Neutrophil (primary cell): ENCODE data around the gene LAIR1.
"Not testable (repeated sequence)": the region's sequence is repeated elsewhere in the genome, so short reads cannot be mapped to it uniquely, and the experiment has no call there.

Source experiments
- H3K27ac ChIP-seq: fragments of 200-600 bp; sonication (generic); 2 replicates; pipeline ENCODE4 v1.5.1; 2016; ENCODE audit warnings: mild to moderate bottlenecking, moderate library complexity
- H3K27me3 ChIP-seq: fragments of 200-600 bp; sonication (generic); 2 replicates; pipeline ENCODE4 v1.6.0; 2016; ENCODE audit warnings: mild to moderate bottlenecking
- H3K36me3 ChIP-seq: fragments of 200-600 bp; sonication (generic); 2 replicates; pipeline ENCODE4 v1.5.1; 2017
- H3K4me1 ChIP-seq, 2 experiments: fragments of 200-600 bp in 1 of 2; sonication (generic) in 1 of 2; 1 replicate in 1 of 2; 2 replicates in 1 of 2; pipeline versions ENCODE4 v1.5.1 to v1.6.1; 2013 to 2016; ENCODE audit warnings: low read depth in 1 of 2, low read length in 1 of 2, mild to moderate bottlenecking in 1 of 2, moderate library complexity in 1 of 2; ENCODE audit not compliant: control insufficient read depth in 1 of 2, insufficient read depth in 1 of 2
- H3K4me3 ChIP-seq, 2 experiments: fragments of 200-600 bp in 1 of 2; sonication (generic) in 1 of 2; 1 replicate in 1 of 2; 2 replicates in 1 of 2; pipeline ENCODE4 v1.5.1; 2013 to 2016; ENCODE audit warnings: low read depth in 1 of 2, low read length in 1 of 2, mild to moderate bottlenecking in 1 of 2, moderate library complexity in 1 of 2
- H3K9me3 ChIP-seq: fragments of 200-600 bp; sonication (generic); 2 replicates; pipeline ENCODE4 v1.5.1; 2016
- TF ChIP-seq, protein P1 (sequence below): fragments of 200-600 bp; sonication (generic); IDR thresholded peaks from 2 replicates; pipeline ENCODE4 v1.5.1; 2016; ENCODE audit warnings: antibody characterized with exemption

Gene LAIR1

DNA sequence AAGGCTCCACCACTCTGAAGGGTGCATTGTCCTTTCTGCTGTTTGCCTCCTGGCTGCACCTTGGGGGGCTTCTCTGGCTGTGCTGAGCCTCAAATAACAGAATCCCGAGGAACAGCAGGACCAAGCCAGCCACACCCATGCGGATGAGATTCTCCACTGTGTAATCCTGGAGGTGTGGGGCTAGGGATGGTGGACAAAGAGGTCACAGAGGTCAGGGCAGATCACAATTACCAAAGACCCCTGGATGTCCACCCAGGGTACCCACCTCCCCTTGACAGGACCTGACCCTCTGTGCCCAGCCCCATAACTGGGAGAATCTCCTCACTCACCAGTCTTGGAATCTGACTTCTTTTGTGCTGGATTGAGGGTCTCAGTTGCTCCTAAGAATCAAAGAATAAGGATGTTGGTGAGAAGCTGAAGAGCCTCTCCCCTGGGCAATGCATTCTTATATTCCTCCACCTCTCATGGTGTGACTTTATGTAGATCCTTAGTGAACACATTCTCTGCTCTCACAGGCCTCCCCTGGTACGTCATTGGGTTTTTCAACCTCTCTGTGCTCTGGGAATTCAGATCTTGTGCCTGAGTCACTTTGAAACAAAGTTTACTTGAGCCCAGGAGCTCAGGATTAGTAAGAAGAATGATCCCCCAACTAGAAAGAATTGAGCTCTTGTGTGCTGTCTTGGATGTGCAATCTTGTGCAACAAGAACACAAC is 31.0 kb downstream of the LAIR1 start:
- Histone ChIP-seq H3K36me3 (no peaks in the 10 kb centered on the region), H3K27ac (no peak overlapping the region), H3K9me3 (no peaks in the 10 kb centered on the region), H3K4me1 (no peaks in the 10 kb centered on the region), H3K27me3 (no peaks in the 10 kb centered on the region), H3K4me3 (no peak overlapping the region)
- TF ChIP-seq, protein P1, sequence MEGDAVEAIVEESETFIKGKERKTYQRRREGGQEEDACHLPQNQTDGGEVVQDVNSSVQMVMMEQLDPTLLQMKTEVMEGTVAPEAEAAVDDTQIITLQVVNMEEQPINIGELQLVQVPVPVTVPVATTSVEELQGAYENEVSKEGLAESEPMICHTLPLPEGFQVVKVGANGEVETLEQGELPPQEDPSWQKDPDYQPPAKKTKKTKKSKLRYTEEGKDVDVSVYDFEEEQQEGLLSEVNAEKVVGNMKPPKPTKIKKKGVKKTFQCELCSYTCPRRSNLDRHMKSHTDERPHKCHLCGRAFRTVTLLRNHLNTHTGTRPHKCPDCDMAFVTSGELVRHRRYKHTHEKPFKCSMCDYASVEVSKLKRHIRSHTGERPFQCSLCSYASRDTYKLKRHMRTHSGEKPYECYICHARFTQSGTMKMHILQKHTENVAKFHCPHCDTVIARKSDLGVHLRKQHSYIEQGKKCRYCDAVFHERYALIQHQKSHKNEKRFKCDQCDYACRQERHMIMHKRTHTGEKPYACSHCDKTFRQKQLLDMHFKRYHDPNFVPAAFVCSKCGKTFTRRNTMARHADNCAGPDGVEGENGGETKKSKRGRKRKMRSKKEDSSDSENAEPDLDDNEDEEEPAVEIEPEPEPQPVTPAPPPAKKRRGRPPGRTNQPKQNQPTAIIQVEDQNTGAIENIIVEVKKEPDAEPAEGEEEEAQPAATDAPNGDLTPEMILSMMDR, result no peak

DNA sequence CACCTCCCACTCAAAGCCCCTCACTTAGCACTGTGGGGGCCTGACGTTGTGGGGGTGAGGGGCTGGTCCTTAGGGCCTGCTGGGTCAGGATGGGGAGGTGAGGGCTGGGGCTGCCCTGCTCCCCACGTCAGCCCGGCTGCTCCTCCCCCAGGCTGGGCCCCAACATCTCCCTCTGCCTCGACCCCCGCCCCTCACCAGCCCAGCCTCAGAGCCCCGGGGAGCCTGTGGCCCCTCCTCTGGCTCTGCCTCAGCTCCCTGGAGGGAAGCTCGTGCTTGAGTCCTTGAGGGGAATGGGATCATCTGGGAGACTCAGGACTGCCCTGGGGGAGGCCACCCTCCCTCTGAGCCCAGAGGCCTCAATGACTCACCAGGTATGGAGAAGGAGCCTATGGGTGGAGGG is 32.6 kb downstream of the LAIR1 start:
- no peaks in the 10 kb centered on the region for H3K36me3 ChIP-seq
- TF ChIP-seq, protein P1, result no peak
- no peaks in the 10 kb centered on the region for H3K4me1 ChIP-seq
- H3K27me3 ChIP-seq, result no peaks in the 10 kb centered on the region
- no peak overlapping the region for H3K4me3 ChIP-seq
- H3K9me3 ChIP-seq, result no peaks in the 10 kb centered on the region
- H3K27ac ChIP-seq, result no peak overlapping the region

- Histone ChIP-seq H3K4me3 (no peak overlapping the region), H3K9me3 (no peaks in the 10 kb centered on the region), H3K36me3 (no peaks in the 10 kb centered on the region), H3K27ac (no peak overlapping the region), H3K4me1 (no peaks in the 10 kb centered on the region), H3K27me3 (no peaks in the 10 kb centered on the region)
- TF ChIP-seq, protein P1, result no peak
These were observed 33.1 kb downstream of the LAIR1 start for GRCh38 chr19:54331626-54332025.

- H3K9me3 ChIP-seq, result no peaks in the 10 kb centered on the region
- TF ChIP-seq, protein P1, result no peak
- H3K4me3 ChIP-seq, result no peak overlapping the region
- H3K36me3 ChIP-seq, result no peaks in the 10 kb centered on the region
- H3K27ac ChIP-seq, result no peak overlapping the region
- no peaks in the 10 kb centered on the region for H3K27me3 ChIP-seq
- peaks cover 0 to 4% of the 10 kb centered on the region in 2 experiments for H3K4me1 ChIP-seq
These were observed 35.1 kb downstream of the LAIR1 start for GRCh38 chr19:54329476-54330165.

DNA sequence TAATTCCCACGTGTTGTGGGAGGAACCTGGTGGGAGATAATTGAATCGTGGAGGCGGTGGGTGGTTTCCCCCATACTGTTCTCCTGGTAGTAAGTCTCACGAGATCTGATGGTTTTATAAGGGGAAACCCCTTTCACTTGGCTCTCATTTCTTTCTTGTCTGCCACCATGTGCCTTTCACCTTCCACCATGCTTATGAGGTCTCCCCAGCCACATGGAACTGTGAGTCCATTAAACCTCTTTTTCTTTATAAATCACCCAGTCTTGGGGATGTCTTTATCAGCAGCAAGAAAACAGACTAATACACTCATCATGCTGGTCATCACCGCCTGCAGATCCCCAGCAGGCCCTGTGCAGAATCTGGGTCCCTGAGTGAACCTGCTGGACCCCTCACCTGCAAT is 36.0 kb downstream of the LAIR1 start:
- not testable (repeated sequence) for H3K36me3 ChIP-seq, H3K4me1 ChIP-seq, H3K4me3 ChIP-seq, H3K9me3 ChIP-seq, H3K27ac ChIP-seq, H3K27me3 ChIP-seq

- Histone ChIP-seq H3K4me1 (peaks cover 1 to 4% of the 10 kb centered on the region in 2 experiments), H3K27ac (no peak overlapping the region), H3K9me3 (no peaks in the 10 kb centered on the region), H3K27me3 (no peaks in the 10 kb centered on the region), H3K36me3 (no peaks in the 10 kb centered on the region), H3K4me3 (no peak overlapping the region)
- TF ChIP-seq, protein P1, result no peak
These were observed 39.1 kb downstream of the LAIR1 start for GRCh38 chr19:54325631-54326030.
